G401 (cell line): ENCODE measurements around the gene KIRREL2. TPM values are rescaled to one million over a fixed set of nuclear protein-coding genes. Genes with fewer than 3 reads are reported as not detected.
"Not testable (repeated sequence)": the region's sequence is repeated elsewhere in the genome, so short reads cannot be mapped to it uniquely, and the experiment has no call there.

ENCODE experiments used
- DNase-seq: peaks from one replicate; pipeline ENCODE4 v3.0.0-alpha.2; 2015; ENCODE audit warnings: low spot score
- in situ Hi-C: cut with HindIII; loops from 2 replicates; pipeline ENCODE4 v1.10.0; 2016; ENCODE audit warnings: low sequenced_read_pairs, mixed read lengths
- total RNA-seq: library from RNA; depleted of rRNA; stranded (reverse); fragments of >200 nt; shearing (Covaris generic); gene quantifications from 2 replicates; pipeline ENCODE4 v1.2.3, GENCODE V29; 2014; rRNA removed

KIRREL2 gene
- total RNA-seq, 1 experiment from 2014 or later, result 5.2 TPM

DNA sequence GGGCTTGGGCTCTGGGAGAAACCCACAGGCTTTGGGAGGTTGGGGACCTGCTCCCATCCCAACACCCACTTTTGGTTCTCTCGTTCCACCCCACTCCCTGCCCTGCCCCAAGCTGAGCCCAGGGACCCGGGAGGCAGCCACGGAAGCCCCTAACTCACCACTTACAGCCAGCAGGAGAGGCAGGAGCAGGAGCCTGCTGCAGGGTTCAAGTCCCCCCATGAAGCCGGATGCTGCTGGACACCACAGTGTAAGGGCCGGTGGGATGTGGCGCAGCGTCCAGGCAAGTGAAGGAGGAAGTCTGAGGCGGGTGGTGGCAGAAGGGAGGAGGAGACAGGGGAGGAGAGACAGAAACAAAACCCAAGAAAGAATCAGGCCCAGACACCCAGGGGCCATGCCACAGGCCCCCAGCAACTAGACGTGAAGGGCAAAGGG, 51.3 kb downstream of the KIRREL2 start, which contains the start of gene TYROBP:
TSS of gene TYROBP (minus strand) at position 286 of the 432 bp plus-strand sequence. CDS start at position 219, 67 bp downstream.
- DNase-seq, result no peak
- in situ Hi-C loops, result no loop called here

DNA sequence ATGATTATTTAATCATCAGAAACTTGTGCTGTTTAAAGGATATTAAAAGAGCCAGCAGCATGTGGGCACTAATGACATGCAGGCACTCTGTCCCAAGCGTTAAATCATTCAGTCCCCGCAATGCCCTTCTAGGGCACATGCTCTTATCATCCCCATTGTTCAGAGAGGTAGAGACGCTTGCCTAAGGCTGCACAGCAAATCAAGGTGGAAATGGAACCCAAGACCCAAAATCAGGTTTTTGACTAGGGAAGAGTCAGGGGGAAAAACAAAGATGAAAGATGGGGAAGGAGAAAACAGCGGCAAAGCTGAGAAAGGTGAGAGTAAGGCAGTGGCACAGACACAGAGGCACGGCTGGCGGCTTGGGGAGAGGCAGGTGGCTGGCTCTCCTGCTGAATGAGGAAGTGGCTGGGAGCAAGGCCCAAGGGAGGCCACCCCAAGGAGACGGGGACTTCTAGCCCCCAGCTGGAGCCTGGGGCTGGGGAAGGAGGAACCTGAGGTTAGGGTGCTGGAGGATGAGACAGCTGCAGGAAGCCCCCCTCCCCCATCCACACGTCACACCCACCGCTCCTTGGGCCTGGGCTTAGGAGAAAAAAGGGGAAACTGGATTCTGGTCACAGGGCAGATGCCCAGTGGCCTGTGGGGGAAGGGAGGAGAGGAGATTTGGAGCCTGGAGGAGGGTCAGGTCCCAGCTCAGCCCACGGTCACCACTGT, 52.4 kb downstream of the KIRREL2 start:
- DNase-seq, result no peak
- in situ Hi-C loops, result no loop called here

DNA sequence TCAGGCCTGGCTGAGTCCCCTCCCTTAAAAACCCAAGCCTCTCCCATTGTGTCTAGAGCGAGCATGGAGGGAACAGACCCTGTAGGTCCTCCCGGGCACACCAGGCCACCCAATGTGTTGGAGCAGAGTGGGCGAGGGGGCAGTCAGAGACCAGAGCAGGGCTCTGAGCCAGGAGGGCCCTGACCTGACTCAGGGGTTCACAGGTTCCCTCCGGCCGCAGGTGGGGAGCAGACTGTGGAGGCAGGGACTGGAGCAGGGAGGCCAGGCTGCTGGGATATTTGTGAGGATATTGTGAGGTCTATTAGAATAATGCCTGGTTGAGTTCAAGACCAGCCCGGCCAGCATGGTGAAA, 52.9 kb downstream of the KIRREL2 start:
- no peak for DNase-seq
- in situ Hi-C loops, result no loop called here

DNA sequence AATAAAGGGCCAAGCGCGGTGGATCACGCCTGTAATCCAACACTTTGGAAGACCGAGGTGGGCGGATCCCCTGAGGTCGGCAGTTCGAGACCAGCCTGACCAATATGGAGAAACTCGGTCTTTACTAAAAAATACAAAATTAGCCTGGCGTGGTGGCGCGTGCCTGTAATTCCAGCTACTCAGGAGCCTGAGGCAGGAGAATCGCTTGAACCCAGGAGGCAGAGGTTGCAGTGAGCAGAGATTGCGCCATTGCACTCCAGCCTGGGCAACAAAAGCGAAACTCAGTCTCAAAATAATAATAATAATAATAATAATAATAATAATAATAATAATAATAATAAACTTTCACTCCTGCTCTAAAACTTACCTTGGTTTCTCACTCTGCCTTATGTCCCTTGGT, 53.6 kb downstream of the KIRREL2 start:
- in situ Hi-C loops, DNase-seq: not testable (repeated sequence)

DNA sequence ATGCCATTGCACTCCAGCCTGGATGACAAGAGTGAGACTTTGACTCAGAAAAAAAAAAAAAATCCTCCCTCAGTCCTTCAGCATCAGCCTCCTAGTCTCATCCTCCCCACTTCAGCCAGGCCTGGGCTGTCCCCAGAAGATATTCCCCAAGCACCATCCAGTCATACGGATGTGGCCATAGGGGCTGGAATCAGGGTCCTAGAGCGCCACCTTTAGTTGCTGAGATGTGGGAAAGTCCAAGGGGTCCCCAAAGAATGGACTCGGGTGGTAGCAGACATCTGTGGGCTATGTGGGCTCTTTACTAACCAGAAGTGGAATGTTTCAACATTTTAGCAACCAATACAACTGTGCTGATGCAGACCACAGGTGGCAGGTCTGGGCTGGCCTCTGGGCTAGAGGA, 54.5 kb downstream of the KIRREL2 start:
- no peak for DNase-seq
- in situ Hi-C loops, result no loop called here

DNA sequence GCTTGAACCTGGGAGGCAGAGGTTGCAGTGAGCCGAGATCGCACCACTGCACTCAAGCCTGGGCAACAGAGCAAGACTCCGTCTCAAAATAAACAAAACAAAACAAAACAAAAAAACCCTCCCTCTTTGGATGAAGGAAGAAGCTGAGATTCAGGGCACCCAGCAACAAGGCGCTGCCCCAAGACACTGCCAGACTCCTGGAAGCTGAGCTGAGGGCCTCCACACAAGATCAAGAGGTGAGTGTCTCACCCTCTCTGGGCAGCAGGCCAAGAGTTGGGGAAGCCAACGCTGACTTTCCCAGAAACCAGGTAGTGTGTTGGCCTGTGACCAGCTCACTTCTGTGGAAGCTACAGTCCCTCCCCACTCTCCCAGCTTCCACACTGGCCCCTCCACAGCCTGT, 55.1 kb downstream of the KIRREL2 start:
- in situ Hi-C loops, result no loop called here
- DNase-seq, result no peak

DNA sequence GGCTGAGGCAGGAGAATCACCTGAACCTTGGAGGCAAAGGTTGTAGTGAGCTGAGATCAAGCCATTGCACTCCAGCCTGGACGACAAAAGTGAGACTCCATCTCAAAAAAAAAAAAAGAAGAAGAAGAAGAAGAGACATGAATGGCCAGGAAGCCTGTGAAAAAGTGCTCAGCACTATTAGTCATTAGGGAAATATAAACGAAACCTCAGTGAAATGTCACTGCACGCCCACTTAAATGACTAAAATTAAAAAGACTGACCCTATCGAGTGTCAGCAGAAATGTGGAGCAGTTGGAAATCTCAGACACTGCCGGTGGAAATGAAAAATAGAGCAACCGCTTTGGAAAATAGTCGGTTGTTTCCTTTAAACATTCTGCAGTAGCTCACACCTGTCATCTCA, 56.9 kb downstream of the KIRREL2 start:
- in situ Hi-C loops, result no loop called here
- no peak for DNase-seq

DNA sequence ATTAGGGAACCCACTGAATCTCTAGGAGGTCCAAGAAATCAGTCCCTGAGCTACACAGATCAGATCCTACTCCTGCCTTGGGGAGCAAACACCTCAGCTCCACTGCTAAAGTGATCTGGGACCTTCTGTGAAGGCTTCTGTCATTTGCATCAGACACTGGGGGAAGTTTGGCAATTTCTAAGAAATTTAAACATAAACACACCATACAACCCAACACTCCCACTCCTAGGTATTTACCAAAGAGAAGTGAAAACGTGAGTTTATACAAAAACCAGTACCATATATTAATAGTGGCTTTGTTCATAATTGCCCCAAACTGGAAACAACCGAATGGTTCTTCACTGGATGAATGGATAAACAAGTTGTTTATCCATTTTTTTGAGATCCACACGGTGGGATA, 58.7 kb downstream of the KIRREL2 start:
- no peak for DNase-seq
- in situ Hi-C loops, result no loop called here

Other genes with a start within 250 kb of the KIRREL2 start
- 21.5 and 32.4 TPM in 2 replicates for gene HAUS5, start 244.2 kb upstream of the KIRREL2 start, total RNA-seq
- 108 and 119 TPM in 2 replicates for gene RBM42, start 227.9 kb upstream of the KIRREL2 start, total RNA-seq
- not detected in 2 replicates for gene ETV2, start 215.2 kb upstream of the KIRREL2 start, total RNA-seq
- gene COX6B1, start 208.6 kb upstream of the KIRREL2 start, total RNA-seq, result 284 and 429 TPM in 2 replicates
- 0.62 TPM in 1 of 2 replicates, not detected in the other for gene UPK1A, start 190.4 kb upstream of the KIRREL2 start, total RNA-seq
- gene ZBTB32, start 152.4 kb upstream of the KIRREL2 start, total RNA-seq, result 0.17 TPM in 1 of 2 replicates, not detected in the other
- 2.5 and 4.6 TPM in 2 replicates for gene KMT2B, start 138.9 kb upstream of the KIRREL2 start, total RNA-seq
- gene IGFLR1, start 114.5 kb upstream of the KIRREL2 start, total RNA-seq, result 4.0 and 9.3 TPM in 2 replicates
- gene U2AF1L4, start 111.5 kb upstream of the KIRREL2 start, total RNA-seq, result 6.3 and 44.4 TPM in 2 replicates
- 63.1 and 65.0 TPM in 2 replicates for gene PSENEN, start 111.3 kb upstream of the KIRREL2 start, total RNA-seq
- 0.80 and 9.2 TPM in 2 replicates for gene LIN37, start 108.3 kb upstream of the KIRREL2 start, total RNA-seq
- gene HSPB6, start 99.9 kb upstream of the KIRREL2 start, total RNA-seq, result not detected in 2 replicates
- gene PROSER3, start 98.7 kb upstream of the KIRREL2 start, total RNA-seq, result 7.9 and 11.9 TPM in 2 replicates
- 1.7 and 4.6 TPM in 2 replicates for gene ARHGAP33, start 81.3 kb upstream of the KIRREL2 start, total RNA-seq
- gene PRODH2, start 44.1 kb upstream of the KIRREL2 start, total RNA-seq, result not detected in 2 replicates
- 0.18 TPM in 1 of 2 replicates, not detected in the other for gene NPHS1, start 4.4 kb upstream of the KIRREL2 start, total RNA-seq
- gene APLP1, start 11.7 kb downstream of the KIRREL2 start, total RNA-seq, result 121 and 133 TPM in 2 replicates
- 4.1 and 8.4 TPM in 2 replicates for gene NFKBID, start 43.6 kb downstream of the KIRREL2 start, total RNA-seq
- gene HCST, start 45.6 kb downstream of the KIRREL2 start, total RNA-seq, result not detected in 2 replicates
- 7.3 TPM in 1 of 2 replicates, not detected in the other for gene TYROBP, start 51.4 kb downstream of the KIRREL2 start, total RNA-seq
- gene LRFN3, start 79.5 kb downstream of the KIRREL2 start, total RNA-seq, result 6.2 and 15.8 TPM in 2 replicates
- gene SDHAF1, start 138.3 kb downstream of the KIRREL2 start, total RNA-seq, result 41.7 and 46.9 TPM in 2 replicates
- gene SYNE4, start 151.9 kb downstream of the KIRREL2 start, total RNA-seq, result 0.37 and 1.1 TPM in 2 replicates
- gene ALKBH6, start 157.3 kb downstream of the KIRREL2 start, total RNA-seq, result 28.2 and 39.3 TPM in 2 replicates
- gene CLIP3, start 176.0 kb downstream of the KIRREL2 start, total RNA-seq, result 0.37 TPM in 1 of 2 replicates, not detected in the other
- 0.37 and 5.2 TPM in 2 replicates for gene THAP8, start 197.4 kb downstream of the KIRREL2 start, total RNA-seq
- gene WDR62, start 198.0 kb downstream of the KIRREL2 start, total RNA-seq, result 9.7 and 12.9 TPM in 2 replicates